CD14-positive monocyte (primary cell): ENCODE results near the gene RAPGEF6. TPM values are rescaled to one million over a fixed set of nuclear protein-coding genes. Genes with fewer than 3 reads are reported as not detected.
A peak's percentile ranks its signal among the peaks of the same experiment; 100 is the strongest.

Source experiments
- DNase-seq, 3 donors: peaks; one replicate each; pipeline ENCODE4 v3.0.0-alpha.2; 2011 to 2022
- H2AFZ ChIP-seq: 2 replicates; pipeline ENCODE4 v1.6.0; 2012; ENCODE audit warnings: mild to moderate bottlenecking, low read depth, low read length, inconsistent platforms; ENCODE audit not compliant: insufficient read depth, poor library complexity, severe bottlenecking
- H3K27ac ChIP-seq, 2 donors: 1 replicate in 1 of 2; 2 replicates in 1 of 2; pipeline ENCODE4 v1.5.1; 2012 to 2013; ENCODE audit warnings: low read length in 2 of 2, control low read depth in 1 of 2, inconsistent platforms in 1 of 2, low read depth in 1 of 2, mild to moderate bottlenecking in 1 of 2
- H3K27me3 ChIP-seq, 2 donors: one replicate each; pipeline versions ENCODE4 v1.6.0 to v1.6.1; 2011 to 2013; ENCODE audit warnings: low read length in 2 of 2; ENCODE audit not compliant: control insufficient read depth in 2 of 2, insufficient read depth in 2 of 2
- H3K36me3 ChIP-seq, 2 donors: replicated peaks in 1 of 2; 1 replicate in 1 of 2; 2 replicates in 1 of 2; pipeline versions ENCODE4 v1.5.1 to v1.6.1; 2012 to 2013; ENCODE audit warnings: low read length in 2 of 2, control low read depth in 1 of 2, inconsistent platforms in 1 of 2, mild to moderate bottlenecking in 1 of 2; ENCODE audit not compliant: insufficient read depth in 2 of 2, control insufficient read depth in 1 of 2
- H3K4me1 ChIP-seq, 2 donors: 1 replicate in 1 of 2; 2 replicates in 1 of 2; pipeline versions ENCODE4 v1.5.1 to v1.6.1; 2012 to 2013; ENCODE audit warnings: low read length in 2 of 2, control low read depth in 1 of 2, inconsistent platforms in 1 of 2, mild to moderate bottlenecking in 1 of 2, moderate library complexity in 1 of 2; ENCODE audit not compliant: insufficient read depth in 2 of 2, control insufficient read depth in 1 of 2
- H3K4me2 ChIP-seq: replicated peaks from 2 replicates; pipeline ENCODE3; 2012; ENCODE audit warnings: low read length, moderate library complexity, mild to moderate bottlenecking; ENCODE audit not compliant: poor library complexity, severe bottlenecking; ENCODE audit errors: extremely low read depth
- H3K4me3 ChIP-seq, 3 experiments: fragments of 200-600 bp in 1 of 3; sonication (generic) in 1 of 3; replicated peaks in 1 of 3; 1 replicate in 2 of 3; 2 replicates in 1 of 3; pipeline ENCODE4 v1.5.1; 2011 to 2013; ENCODE audit warnings: low read length in 3 of 3, mild to moderate bottlenecking in 3 of 3, control low read depth in 2 of 3, low read depth in 2 of 3, inconsistent platforms in 1 of 3, moderate library complexity in 1 of 3
- H3K79me2 ChIP-seq: 2 replicates; pipeline ENCODE4 v1.6.0; 2012; ENCODE audit warnings: mild to moderate bottlenecking, control low read depth, inconsistent platforms, low read length, moderate library complexity; ENCODE audit not compliant: insufficient read depth
- H3K9ac ChIP-seq: 2 replicates; pipeline ENCODE4 v1.6.0; 2017; ENCODE audit warnings: low read length, mild to moderate bottlenecking; ENCODE audit not compliant: insufficient read depth, poor library complexity, severe bottlenecking
- H3K9me3 ChIP-seq, 2 donors: replicated peaks in 1 of 2; 1 replicate in 1 of 2; 2 replicates in 1 of 2; pipeline versions ENCODE4 v1.5.1 to v1.6.1; 2012 to 2013; ENCODE audit warnings: low read length in 2 of 2, control low read depth in 1 of 2; ENCODE audit not compliant: control insufficient read depth in 1 of 2, insufficient read depth in 1 of 2
- H4K20me1 ChIP-seq: 2 replicates; pipeline ENCODE4 v1.6.0; 2012; ENCODE audit warnings: mild to moderate bottlenecking, low read length, control low read depth, moderate library complexity; ENCODE audit not compliant: insufficient read depth
- H3K27ac Mint-ChIP-seq, 7 donors: one replicate each; pipeline ENCODE4 v1.8.0; 2020; ENCODE audit warnings: mild to moderate bottlenecking in 7 of 7, mixed read lengths in 7 of 7, moderate library complexity in 6 of 7, inconsistent platforms in 2 of 7
- H3K27me3 Mint-ChIP-seq, 3 donors: one replicate each; pipeline ENCODE4 v1.8.0; 2021 to 2022; ENCODE audit warnings: low read depth in 3 of 3, mild to moderate bottlenecking in 3 of 3, mixed read lengths in 3 of 3, moderate library complexity in 3 of 3, inconsistent platforms in 1 of 3
- H3K36me3 Mint-ChIP-seq, 2 donors: one replicate each; pipeline ENCODE4 v1.8.0; 2020; ENCODE audit warnings: mixed read lengths in 2 of 2, inconsistent platforms in 1 of 2, mild to moderate bottlenecking in 1 of 2
- H3K4me1 Mint-ChIP-seq: one replicate; pipeline ENCODE4 v1.8.0; 2020; ENCODE audit warnings: mild to moderate bottlenecking, mixed read lengths
- H3K4me3 Mint-ChIP-seq, 2 donors: one replicate each; pipeline ENCODE4 v1.8.0; 2020; ENCODE audit warnings: mild to moderate bottlenecking in 2 of 2, mixed read lengths in 2 of 2, moderate library complexity in 1 of 2
- H3K9me3 Mint-ChIP-seq, 7 donors: one replicate each; pipeline ENCODE4 v1.8.0; 2020 to 2022; ENCODE audit warnings: mixed read lengths in 7 of 7, mild to moderate bottlenecking in 6 of 7, moderate library complexity in 6 of 7, inconsistent platforms in 2 of 7
- WGBS: methylation state at CpG from one replicate; pipeline ENCODE4 v1.1.5; 2013; ENCODE audit warnings: missing lambda C conversion rate; ENCODE audit not compliant: insufficient coverage; 5-methylcytosine and 5-hydroxymethylcytosine counted together
- intact Hi-C, 2 donors: fragments of 100-400 bp; cut with micrococcal nuclease; formaldehyde crosslinking; loops; one replicate each; pipeline versions ENCODE4 v1.15.0 to v1.15.1; 2023
- polyA plus RNA-seq, 3 donors: library from polyadenylated mRNA; depleted of rRNA in 1 of 3; unstranded in 2 of 3; stranded (reverse) in 1 of 3; fragments of 300-500 nt in 2 of 3; fragments of >200 nt in 1 of 3; fragmentation: Illumina TruSeq in 2 of 3; gene quantifications; 1 replicate in 2 of 3; 2 replicates in 1 of 3; pipeline ENCODE4 v1.2.3, GENCODE V29; 2012 to 2021
- TF ChIP-seq, protein P1 (sequence below): fragments of 200-600 bp; IDR thresholded peaks from one replicate; pipeline ENCODE4 v1.8.0; 2022; ENCODE audit warnings: antibody characterized with exemption, mild to moderate bottlenecking

RAPGEF6 gene
- polyA plus RNA-seq, 3 donors, result 2.9 to 4.8 (median 4.8) TPM

DNA sequence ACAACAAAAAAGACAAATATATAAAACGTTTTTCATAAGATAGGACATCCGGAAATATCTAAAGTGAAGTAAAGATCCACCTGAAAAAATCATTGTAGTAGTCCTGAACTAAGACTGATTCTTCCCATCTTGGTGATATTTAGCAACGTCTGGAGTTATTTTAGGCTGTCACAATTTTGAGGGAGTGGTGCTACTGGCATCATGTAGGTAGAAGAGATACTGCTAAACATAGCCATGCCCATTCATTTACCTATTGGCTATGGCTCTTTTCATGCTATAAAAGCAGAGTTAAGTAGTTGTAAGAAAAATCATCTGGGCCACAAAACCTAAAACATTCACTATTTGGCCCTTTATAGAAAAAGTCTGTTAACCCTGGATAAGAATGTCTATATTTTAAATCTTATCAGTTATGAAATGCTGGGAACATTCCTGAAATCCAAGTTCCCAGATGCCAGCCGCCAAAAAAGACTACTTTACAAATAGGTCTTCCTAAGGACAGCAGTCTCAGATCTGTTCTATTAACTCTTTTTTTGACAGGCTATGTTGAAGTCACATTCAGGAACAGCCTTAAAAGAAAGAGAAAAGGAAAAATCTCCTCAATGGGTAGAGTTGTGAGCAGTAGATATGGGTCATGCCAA, 27.0 kb downstream of the RAPGEF6 start:
- Histone ChIP-seq H3K9me3 (no peaks in the 10 kb centered on the region), H3K9ac (no peak overlapping the region), H3K4me2 (no peak overlapping the region), H3K27me3 (no peaks in the 10 kb centered on the region), H3K36me3 (peaks cover 0 to 1% of the 10 kb centered on the region in 2 donors), H4K20me1 (peaks cover 65% of the 10 kb centered on the region), H2AFZ (no peak overlapping the region), H3K79me2 (peaks cover 84% of the 10 kb centered on the region), H3K4me3 (no peak overlapping the region), H3K4me1 (no peaks in the 10 kb centered on the region), H3K27ac (no peak overlapping the region)
- Mint-ChIP-seq H3K27ac (no peak overlapping the region), H3K4me3 (no peak overlapping the region), H3K27me3 (no peaks in the 10 kb centered on the region), H3K36me3 (peaks cover 5 to 9% of the 10 kb centered on the region in 2 donors), H3K4me1 (peaks cover 12% of the 10 kb centered on the region), H3K9me3 (peaks cover 0 to 1% (median 0%) of the 10 kb centered on the region in 7 donors)
- intact Hi-C loops, result no loop called here
- no CpG with 5 or more reads among the region's 4 CpGs for WGBS
- no peak for DNase-seq
- TF ChIP-seq, protein P1, sequence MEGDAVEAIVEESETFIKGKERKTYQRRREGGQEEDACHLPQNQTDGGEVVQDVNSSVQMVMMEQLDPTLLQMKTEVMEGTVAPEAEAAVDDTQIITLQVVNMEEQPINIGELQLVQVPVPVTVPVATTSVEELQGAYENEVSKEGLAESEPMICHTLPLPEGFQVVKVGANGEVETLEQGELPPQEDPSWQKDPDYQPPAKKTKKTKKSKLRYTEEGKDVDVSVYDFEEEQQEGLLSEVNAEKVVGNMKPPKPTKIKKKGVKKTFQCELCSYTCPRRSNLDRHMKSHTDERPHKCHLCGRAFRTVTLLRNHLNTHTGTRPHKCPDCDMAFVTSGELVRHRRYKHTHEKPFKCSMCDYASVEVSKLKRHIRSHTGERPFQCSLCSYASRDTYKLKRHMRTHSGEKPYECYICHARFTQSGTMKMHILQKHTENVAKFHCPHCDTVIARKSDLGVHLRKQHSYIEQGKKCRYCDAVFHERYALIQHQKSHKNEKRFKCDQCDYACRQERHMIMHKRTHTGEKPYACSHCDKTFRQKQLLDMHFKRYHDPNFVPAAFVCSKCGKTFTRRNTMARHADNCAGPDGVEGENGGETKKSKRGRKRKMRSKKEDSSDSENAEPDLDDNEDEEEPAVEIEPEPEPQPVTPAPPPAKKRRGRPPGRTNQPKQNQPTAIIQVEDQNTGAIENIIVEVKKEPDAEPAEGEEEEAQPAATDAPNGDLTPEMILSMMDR, result no peak

GRCh38 chr5:131607418-131607817, 27.6 kb downstream of the RAPGEF6 start:
- no peak overlapping the region for H3K4me3 ChIP-seq
- no peak overlapping the region for H3K9ac ChIP-seq
- Mint-ChIP-seq H3K4me1 (peaks cover 12% of the 10 kb centered on the region), H3K27me3 (no peaks in the 10 kb centered on the region), H3K9me3 (peaks cover 0 to 1% (median 0%) of the 10 kb centered on the region in 7 donors), H3K27ac (peak overlapping the region in 1 of 7 donors; percentile 22), H3K4me3 (no peak overlapping the region), H3K36me3 (peaks cover 8 to 11% of the 10 kb centered on the region in 2 donors)
- WGBS, result no CpG with 5 or more reads among the region's 4 CpGs
- no peak for DNase-seq
- H2AFZ ChIP-seq, result no peak overlapping the region
- no peak overlapping the region for H3K27ac ChIP-seq
- intact Hi-C loops, result no loop called here
- no peaks in the 10 kb centered on the region for H3K9me3 ChIP-seq
- no peaks in the 10 kb centered on the region for H3K27me3 ChIP-seq
- peaks cover 61% of the 10 kb centered on the region for H4K20me1 ChIP-seq
- H3K4me1 ChIP-seq, result no peaks in the 10 kb centered on the region
- H3K79me2 ChIP-seq, result peaks cover 78% of the 10 kb centered on the region
- TF ChIP-seq, protein P1, result no peak
- H3K4me2 ChIP-seq, result no peak overlapping the region
- peaks cover 3 to 7% of the 10 kb centered on the region in 2 donors for H3K36me3 ChIP-seq
